HepG2 (cell line): Measurements from ENCODE around the gene NR1H2. TPM values are rescaled to one million over a fixed set of nuclear protein-coding genes. Genes with fewer than 3 reads are reported as not detected.
"Not testable (repeated sequence)": the region's sequence is repeated elsewhere in the genome, so short reads cannot be mapped to it uniquely, and the experiment has no call there.

Source experiments
- ATAC-seq: fragments of 200-7000 bp; cut with Tn5 transposase; 3 replicates; pipeline ENCODE4 v1.9.1; 2020; ENCODE audit warnings: mild to moderate bottlenecking, moderate library complexity
- BruUV-seq: library from RNA; stranded (reverse); fragments of 400-500 nt; replicated peaks from 2 replicates; lab custom pipeline; 2021; lab: Mats Ljungman, UMichigan
- CTCF ChIA-PET: fragments of 300-600 bp; formaldehyde crosslinking; extraction: SDS; loops from one replicate; lab custom pipeline; 2021; ENCODE audit warnings: low total read pairs, inconsistent platforms, low intra/inter-chr PET ratio; lab: Yijun Ruan, JAX
- POLR2A ChIA-PET: fragments of 350-600 bp; sonication (Branson Sonifier 250); formaldehyde crosslinking; loops from one replicate; lab custom pipeline; 2020; ENCODE audit warnings: antibody characterized with exemption, inconsistent platforms; lab: Yijun Ruan, JAX
- DNase-seq: peaks from one replicate; pipeline ENCODE4 v3.0.0-alpha.2; 2015; ENCODE audit warnings: low spot score
- FAIRE-seq: peaks from 3 replicates; lab custom pipeline; 2011; peaks lifted over from hg19 to GRCh38; lab: Jason Lieb, UNC
- H2AFZ ChIP-seq: one replicate; pipeline ENCODE4 v1.6.1; 2011; ENCODE audit warnings: low read length, inconsistent platforms
- H3K27ac ChIP-seq: fragments of 300-600 bp; 3 replicates; pipeline ENCODE4 v1.8.0; 2011; ENCODE audit warnings: mixed run types, mild to moderate bottlenecking, mixed read lengths, low read length, inconsistent platforms; ENCODE audit not compliant: insufficient read depth; ENCODE audit errors: extremely low read length
- H3K27me3 ChIP-seq, 2 experiments: fragments of 200-600 bp in 1 of 2; 2 replicates in 1 of 2; 3 replicates in 1 of 2; pipeline versions ENCODE4 v1.6.0 to v1.8.0; 2011; ENCODE audit warnings: low read length in 2 of 2, mild to moderate bottlenecking in 2 of 2, moderate library complexity in 2 of 2, inconsistent platforms in 1 of 2; ENCODE audit not compliant: insufficient read depth in 2 of 2, control insufficient read depth in 1 of 2
- H3K36me3 ChIP-seq, 2 experiments: fragments of 200-600 bp in 1 of 2; replicated peaks in 1 of 2; 2 replicates in 1 of 2; 3 replicates in 1 of 2; pipeline versions ENCODE4 v1.5.1 to v1.8.0; 2011; ENCODE audit warnings: low read length in 2 of 2, inconsistent platforms in 1 of 2; ENCODE audit not compliant: insufficient read depth in 2 of 2, control insufficient read depth in 1 of 2
- H3K4me1 ChIP-seq: 2 replicates; pipeline ENCODE4 v1.5.1; 2012; ENCODE audit warnings: low read length, inconsistent platforms; ENCODE audit not compliant: insufficient read depth
- H3K4me2 ChIP-seq: 2 replicates; pipeline ENCODE4 v1.6.0; 2011; ENCODE audit warnings: low read depth, low read length, inconsistent platforms
- H3K4me3 ChIP-seq, 3 experiments: fragments of 200-600 bp in 1 of 3; sonication (generic), shearing (Covaris generic) in 1 of 3; replicated peaks in 1 of 3; 2 replicates each; pipeline ENCODE4 v1.5.1; 2011 to 2016; ENCODE audit warnings: low read length in 3 of 3, inconsistent platforms in 2 of 3, low read depth in 2 of 3, mild to moderate bottlenecking in 2 of 3, control low read depth in 1 of 3, mixed read lengths in 1 of 3; ENCODE audit not compliant: insufficient read depth in 1 of 3
- H3K79me2 ChIP-seq: one replicate; pipeline ENCODE4 v1.6.1; 2011; ENCODE audit warnings: low read length, inconsistent platforms; ENCODE audit not compliant: insufficient read depth
- H3K9ac ChIP-seq: 2 replicates; pipeline ENCODE4 v1.6.0; 2011; ENCODE audit warnings: mild to moderate bottlenecking, low read depth, low read length, inconsistent platforms; ENCODE audit not compliant: insufficient read depth
- H3K9me3 ChIP-seq: 2 replicates; pipeline ENCODE4 v1.5.1; 2012; ENCODE audit warnings: mild to moderate bottlenecking, low read length
- H4K20me1 ChIP-seq: 2 replicates; pipeline ENCODE4 v1.6.0; 2011; ENCODE audit warnings: inconsistent platforms, mild to moderate bottlenecking, low read length, moderate library complexity; ENCODE audit not compliant: insufficient read depth
- ATF1 ChIP-seq: IDR thresholded peaks from 2 replicates; pipeline ENCODE4 v1.6.1; 2016; ENCODE audit warnings: mild to moderate bottlenecking, control low read depth
- CEBPB ChIP-seq: IDR thresholded peaks from 2 replicates; pipeline ENCODE4 v1.6.1; 2011; ENCODE audit warnings: low read depth, low read length, improper control_type of control experiment, borderline replicate concordance
- FOSL2 ChIP-seq: sonication (generic); formaldehyde crosslinking; IDR thresholded peaks from 2 replicates; pipeline ENCODE4 v1.4.0; 2020; ENCODE audit warnings: missing genetic modification reagents
- MED1 ChIP-seq: sonication (generic); formaldehyde crosslinking; IDR thresholded peaks from 2 replicates; pipeline ENCODE4 v1.4.0; 2020; ENCODE audit warnings: missing genetic modification reagents
- NCOA2 ChIP-seq: sonication (generic); formaldehyde crosslinking; IDR thresholded peaks from 2 replicates; pipeline ENCODE4 v1.8.0; 2022; ENCODE audit warnings: inconsistent platforms
- PRPF4 ChIP-seq: fragments of 200-400 bp; formaldehyde crosslinking; IDR thresholded peaks from 2 replicates; pipeline ENCODE4 v1.6.1; 2016; ENCODE audit warnings: low read length, low read depth; ENCODE audit not compliant: poor library complexity, severe bottlenecking
- SAP130 ChIP-seq: IDR thresholded peaks from 2 replicates; pipeline ENCODE4 v1.6.1; 2016; ENCODE audit warnings: low read depth
- SOX13 ChIP-seq, 3 experiments: fragments of 450-650 bp in 1 of 3; sonication (generic) in 1 of 3; formaldehyde crosslinking in 1 of 3; IDR thresholded peaks in 2 of 3; conservative IDR thresholded peaks in 1 of 3; 2 replicates each; pipeline versions ENCODE4 v1.5.0 to v1.6.1; 2016 to 2020; ENCODE audit warnings: antibody characterized with exemption in 1 of 3, mild to moderate bottlenecking in 1 of 3, missing compliant biosample characterization in 1 of 3, missing genetic modification reagents in 1 of 3, moderate library complexity in 1 of 3
- SOX5 ChIP-seq: IDR thresholded peaks from 2 replicates; pipeline ENCODE4 v1.6.1; 2016; ENCODE audit warnings: borderline replicate concordance
- SOX6 ChIP-seq, 2 experiments: fragments of 450-650 bp in 1 of 2; sonication (generic) in 1 of 2; formaldehyde crosslinking in 1 of 2; IDR thresholded peaks; 2 replicates each; pipeline versions ENCODE4 v1.4.0 to v1.6.1; 2017 to 2020; ENCODE audit warnings: antibody characterized with exemption in 1 of 2, mild to moderate bottlenecking in 1 of 2, missing genetic modification reagents in 1 of 2
- ZBTB20 ChIP-seq: sonication (generic); formaldehyde crosslinking; IDR thresholded peaks from 2 replicates; pipeline ENCODE4 v1.8.1; 2023; ENCODE audit warnings: missing genetic modification reagents, low read depth, mild to moderate bottlenecking, borderline replicate concordance
- ZFY ChIP-seq: sonication (generic); formaldehyde crosslinking; IDR thresholded peaks from 2 replicates; pipeline ENCODE4 v1.4.0; 2020; ENCODE audit warnings: missing genetic modification reagents
- ZNF12 ChIP-seq: sonication (generic); formaldehyde crosslinking; IDR thresholded peaks from 2 replicates; pipeline ENCODE4 v1.5.0; 2020; ENCODE audit warnings: missing genetic modification reagents
- ZNF263 ChIP-seq: sonication (generic); formaldehyde crosslinking; IDR thresholded peaks from 2 replicates; pipeline ENCODE4 v1.4.0; 2020; ENCODE audit warnings: missing genetic modification reagents
- ZNF331 ChIP-seq: sonication (generic); formaldehyde crosslinking; IDR thresholded peaks from 2 replicates; pipeline ENCODE4 v1.4.0; 2020; ENCODE audit warnings: missing genetic modification reagents
- WGBS: methylation state at CpG from one replicate; pipeline ENCODE4 v1.1.6; 2017; ENCODE audit warnings: low lambda C conversion rate; 5-methylcytosine and 5-hydroxymethylcytosine counted together
- in situ Hi-C: cut with HindIII; loops from 2 replicates; pipeline ENCODE4 v1.10.0; 2017; ENCODE audit warnings: low pct_unique_long_range_greater_than_20kb; ENCODE audit not compliant: extremely low pct_ligation_motif_present
- intact Hi-C: fragments of 100-400 bp; cut with micrococcal nuclease; formaldehyde crosslinking; loops from one replicate; pipeline ENCODE4 v1.10.0; 2022; ENCODE audit not compliant: unreplicated experiment
- polyA plus RNA-seq, 8 experiments: library from polyadenylated mRNA; depleted of rRNA in 3 of 8; stranded (reverse) in 7 of 8; unstranded in 1 of 8; fragments of >200 nt; fragmentation: Illumina TruSeq in 4 of 8; extraction: Trizol in 4 of 8; gene quantifications; 2 replicates each; pipeline versions ENCODE4 v1.2.1 to v1.2.3, GENCODE V29; 2011 to 2016; ENCODE audit warnings: low read depth in 4 of 8, missing spikeins in 1 of 8, mixed read lengths in 1 of 8; ENCODE audit not compliant: insufficient read depth in 1 of 8
- total RNA-seq, 5 experiments: library from RNA; depleted of rRNA; stranded (reverse); fragments of >200 nt; fragmentation: Illumina TruSeq; extraction: Trizol; gene quantifications; 2 replicates each; pipeline ENCODE4 v1.2.3, GENCODE V29; 2016; ENCODE audit warnings: low read depth in 1 of 5
- TF ChIP-seq, protein P1 (sequence below): sonication (generic); formaldehyde crosslinking; IDR thresholded peaks from 2 replicates; pipeline ENCODE4 v1.8.0; 2022; ENCODE audit warnings: low read depth, missing genetic modification reagents
- TF ChIP-seq, protein P2 (sequence below): sonication (generic); formaldehyde crosslinking; IDR thresholded peaks from 2 replicates; pipeline ENCODE4 v1.4.0; 2020; ENCODE audit warnings: missing genetic modification reagents, borderline replicate concordance

The NR1H2 gene
- total and polyA plus RNA-seq, 2 of the 13 experiments (the other 11 are each of a cell fraction or from before 2014, with no cell fraction given): 10.3 to 13.5 TPM

DNA sequence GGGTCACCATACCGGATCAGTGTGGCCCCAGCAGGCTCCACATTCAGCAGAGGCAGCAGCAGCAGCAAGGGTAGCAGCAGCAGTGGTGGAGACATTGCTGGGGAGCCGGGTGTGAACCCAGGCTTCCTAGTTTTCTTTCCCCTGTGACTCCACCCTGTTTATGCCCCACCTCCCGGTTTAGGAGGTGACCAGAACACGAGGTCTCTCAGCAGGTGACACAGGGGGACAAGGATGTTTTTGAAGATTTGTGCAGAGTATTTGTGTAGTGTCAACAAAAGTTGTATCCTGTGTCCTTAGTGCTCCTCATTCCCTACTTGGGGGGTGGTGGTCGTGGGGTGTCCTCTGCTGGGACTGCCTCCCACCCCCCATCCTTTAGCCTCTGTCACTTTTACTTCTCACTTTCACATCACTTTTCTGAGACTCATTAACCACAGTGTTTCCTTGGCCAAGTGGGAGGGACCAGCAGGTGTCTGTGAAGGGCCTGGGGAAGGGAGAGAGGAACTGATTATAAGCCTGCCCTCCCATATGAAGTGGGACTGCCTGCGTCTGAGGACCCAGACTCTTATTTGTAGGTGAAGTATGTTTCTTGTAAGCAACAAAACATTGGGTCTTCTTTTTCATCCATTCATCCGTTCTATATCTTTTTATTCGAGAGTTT lies 31.5 kb upstream of the NR1H2 start (continued):
- TF ChIP-seq ZNF263 (CRISPR knock-in tag) (no peak), ATF1 (CRISPR knock-in tag) (no peak), ZBTB20 (no peak), PRPF4 (no peak)
- TF ChIP-seq, protein P1, sequence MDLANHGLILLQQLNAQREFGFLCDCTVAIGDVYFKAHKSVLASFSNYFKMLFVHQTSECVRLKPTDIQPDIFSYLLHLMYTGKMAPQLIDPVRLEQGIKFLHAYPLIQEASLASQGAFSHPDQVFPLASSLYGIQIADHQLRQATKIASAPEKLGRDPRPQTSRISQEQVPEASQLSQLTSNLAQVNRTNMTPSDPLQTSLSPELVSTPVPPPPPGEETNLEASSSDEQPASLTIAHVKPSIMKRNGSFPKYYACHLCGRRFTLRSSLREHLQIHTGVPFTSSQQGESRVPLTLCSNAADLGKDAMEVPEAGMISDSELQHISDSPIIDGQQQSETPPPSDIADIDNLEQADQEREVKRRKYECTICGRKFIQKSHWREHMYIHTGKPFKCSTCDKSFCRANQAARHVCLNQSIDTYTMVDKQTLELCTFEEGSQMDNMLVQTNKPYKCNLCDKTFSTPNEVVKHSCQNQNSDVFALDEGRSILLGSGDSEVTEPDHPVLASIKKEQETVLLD (CRISPR knock-in tag): no peak
- TF ChIP-seq, all 625 proteins: peak for 0

DNA sequence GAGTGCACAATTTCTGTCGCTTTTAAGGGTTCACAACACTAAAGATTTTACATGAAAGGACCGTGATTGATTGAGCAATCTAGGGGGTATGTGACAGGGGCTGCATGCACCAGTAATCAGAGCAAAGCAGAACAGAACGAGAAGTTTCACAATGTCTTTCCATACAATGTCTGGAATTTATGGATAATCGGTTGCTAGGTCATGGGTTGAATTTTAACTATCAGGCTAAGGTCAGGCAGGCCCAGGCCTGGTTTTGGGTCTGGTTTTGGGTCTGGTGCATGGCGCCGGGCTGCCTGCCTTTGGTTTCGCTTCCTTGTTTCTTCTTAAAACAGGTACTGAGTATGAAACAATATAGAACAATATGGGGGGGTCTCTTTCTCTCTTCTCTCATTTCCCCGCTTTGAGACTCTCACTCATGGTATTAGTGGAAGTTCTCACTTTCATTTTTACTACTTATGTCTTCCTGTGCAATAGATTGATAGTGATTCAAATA lies 29.1 kb upstream of the NR1H2 start:
- CTCF ChIA-PET; in situ Hi-C loops; H3K36me3 ChIP-seq; ATAC-seq; H3K9me3 ChIP-seq; H3K27me3 ChIP-seq; intact Hi-C loops; BruUV-seq; H4K20me1 ChIP-seq; H3K79me2 ChIP-seq; TF ChIP-seq SOX13, SOX6 (IDR thresholded peaks at IDR 0.05): not testable (repeated sequence)
- DNase-seq: peak; percentile 71
- POLR2A ChIA-PET: interaction anchor here (0.8 to 1.5 kb wide), 4 partner anchors 10 to 22 kb away, joined by 5 to 9 read pairs (median 6); partner anchors contain the start of gene KCNC3
- peak; percentile 36 for FAIRE-seq
- H3K27ac ChIP-seq: peak overlapping the region; percentile 97
- peak overlapping the region in 2 of 3 experiments; percentile 17 to 32; a peak in 2 of 6 replicates for H3K4me3 ChIP-seq
- H3K4me1 ChIP-seq: peaks cover 63% of the 10 kb centered on the region
- peak overlapping the region; percentile 15 for H2AFZ ChIP-seq
- 27% methylated on average over 8 of the region's 8 CpGs for WGBS
- peak overlapping the region; percentile 77 for H3K4me2 ChIP-seq
- peak overlapping the region; percentile 22; the same call in 1 of the 2 replicates for H3K9ac ChIP-seq
- TF ChIP-seq FOSL2 (CRISPR knock-in tag) (0 out of 2 replicates have a peak, but pooled peaks have one; percentile 14), ZFY (CRISPR knock-in tag) (peak; percentile 58), SOX13 (CRISPR knock-in tag; conservative IDR thresholded peaks at IDR 0.05 in 1 of 2, IDR thresholded peaks at IDR 0.05 in 1 of 2) (peak in 1 of 2 experiments; percentile 61; a peak in 2 of 4 replicates), SOX6 (CRISPR knock-in tag; IDR thresholded peaks at IDR 0.05) (peak; percentile 62; the same call in 1 of the 2 replicates), NCOA2 (CRISPR knock-in tag) (peak; percentile 48; the same call in 1 of the 2 replicates), SAP130 (CRISPR knock-in tag) (peak; percentile 47; the same call in 1 of the 2 replicates), MED1 (CRISPR knock-in tag) (peak; percentile 37; the same call in 1 of the 2 replicates), ZNF12 (CRISPR knock-in tag) (0 out of 2 replicates have a peak, but pooled peaks have one; percentile 17), CEBPB (peak; percentile 88; the same call in 1 of the 2 replicates), SOX5 (CRISPR knock-in tag) (peak; percentile 54; the same call in 1 of the 2 replicates), ZNF331 (CRISPR knock-in tag) (peak; percentile 72; the same call in 1 of the 2 replicates)
- TF ChIP-seq, protein P2, sequence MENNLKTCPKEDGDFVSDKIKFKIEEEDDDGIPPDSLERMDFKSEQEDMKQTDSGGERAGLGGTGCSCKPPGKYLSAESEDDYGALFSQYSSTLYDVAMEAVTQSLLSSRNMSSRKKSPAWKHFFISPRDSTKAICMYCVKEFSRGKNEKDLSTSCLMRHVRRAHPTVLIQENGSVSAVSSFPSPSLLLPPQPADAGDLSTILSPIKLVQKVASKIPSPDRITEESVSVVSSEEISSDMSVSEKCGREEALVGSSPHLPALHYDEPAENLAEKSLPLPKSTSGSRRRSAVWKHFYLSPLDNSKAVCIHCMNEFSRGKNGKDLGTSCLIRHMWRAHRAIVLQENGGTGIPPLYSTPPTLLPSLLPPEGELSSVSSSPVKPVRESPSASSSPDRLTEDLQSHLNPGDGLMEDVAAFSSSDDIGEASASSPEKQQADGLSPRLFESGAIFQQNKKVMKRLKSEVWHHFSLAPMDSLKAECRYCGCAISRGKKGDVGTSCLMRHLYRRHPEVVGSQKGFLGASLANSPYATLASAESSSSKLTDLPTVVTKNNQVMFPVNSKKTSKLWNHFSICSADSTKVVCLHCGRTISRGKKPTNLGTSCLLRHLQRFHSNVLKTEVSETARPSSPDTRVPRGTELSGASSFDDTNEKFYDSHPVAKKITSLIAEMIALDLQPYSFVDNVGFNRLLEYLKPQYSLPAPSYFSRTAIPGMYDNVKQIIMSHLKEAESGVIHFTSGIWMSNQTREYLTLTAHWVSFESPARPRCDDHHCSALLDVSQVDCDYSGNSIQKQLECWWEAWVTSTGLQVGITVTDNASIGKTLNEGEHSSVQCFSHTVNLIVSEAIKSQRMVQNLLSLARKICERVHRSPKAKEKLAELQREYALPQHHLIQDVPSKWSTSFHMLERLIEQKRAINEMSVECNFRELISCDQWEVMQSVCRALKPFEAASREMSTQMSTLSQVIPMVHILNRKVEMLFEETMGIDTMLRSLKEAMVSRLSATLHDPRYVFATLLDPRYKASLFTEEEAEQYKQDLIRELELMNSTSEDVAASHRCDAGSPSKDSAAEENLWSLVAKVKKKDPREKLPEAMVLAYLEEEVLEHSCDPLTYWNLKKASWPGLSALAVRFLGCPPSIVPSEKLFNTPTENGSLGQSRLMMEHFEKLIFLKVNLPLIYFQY (CRISPR knock-in tag): peak; percentile 70
